Hepatocyte (in vitro differentiated cells): ENCODE measurements around the gene RAB5IF. TPM values are rescaled to one million over a fixed set of nuclear protein-coding genes. Genes with fewer than 3 reads are reported as not detected.

Experiments used
- DNase-seq: peaks from one replicate; pipeline ENCODE4 v3.0.0-alpha.2; 2016; ENCODE audit warnings: low spot score
- H2AFZ ChIP-seq: fragments of 200-600 bp; sonication (generic); 2 replicates; pipeline ENCODE4 v1.6.0; 2016; ENCODE audit warnings: antibody characterized with exemption, mild to moderate bottlenecking
- H3K27ac ChIP-seq: fragments of 200-600 bp; sonication (generic); 2 replicates; pipeline ENCODE4 v1.5.1; 2016; ENCODE audit warnings: mild to moderate bottlenecking
- H3K27me3 ChIP-seq: fragments of 200-600 bp; sonication (generic); 2 replicates; pipeline ENCODE4 v1.6.1; 2016
- H3K36me3 ChIP-seq: fragments of 200-600 bp; sonication (generic); replicated peaks from 2 replicates; pipeline ENCODE4 v1.5.1; 2016; ENCODE audit warnings: low read depth; ENCODE audit not compliant: insufficient read depth
- H3K4me1 ChIP-seq: fragments of 200-600 bp; sonication (generic); 2 replicates; pipeline ENCODE4 v1.5.1; 2016; ENCODE audit warnings: mild to moderate bottlenecking, moderate library complexity; ENCODE audit not compliant: insufficient read depth
- H3K4me2 ChIP-seq: fragments of 200-600 bp; sonication (generic); 2 replicates; pipeline ENCODE4 v1.6.0; 2016
- H3K4me3 ChIP-seq: fragments of 200-600 bp; sonication (generic); 2 replicates; pipeline ENCODE4 v1.5.1; 2016; ENCODE audit warnings: mild to moderate bottlenecking
- H3K79me2 ChIP-seq: fragments of 200-600 bp; sonication (generic); 2 replicates; pipeline ENCODE4 v1.6.0; 2017; ENCODE audit warnings: mild to moderate bottlenecking
- H3K9me2 ChIP-seq: fragments of 200-600 bp; sonication (generic); replicated peaks from 2 replicates; pipeline ENCODE4 v1.6.0; 2017; ENCODE audit warnings: mild to moderate bottlenecking; ENCODE audit not compliant: insufficient read depth
- H3K9me3 ChIP-seq: fragments of 200-600 bp; sonication (generic); 2 replicates; pipeline ENCODE4 v1.5.1; 2016; ENCODE audit warnings: low read depth, mild to moderate bottlenecking
- H4K20me1 ChIP-seq: fragments of 200-600 bp; sonication (generic); 2 replicates; pipeline ENCODE4 v1.6.0; 2016; ENCODE audit warnings: mild to moderate bottlenecking; ENCODE audit not compliant: insufficient read depth, poor library complexity, severe bottlenecking
- CTCF ChIP-seq: fragments of 200-600 bp; sonication (generic); IDR thresholded peaks from 2 replicates; pipeline ENCODE4 v1.5.1; 2016; ENCODE audit warnings: antibody characterized with exemption, mild to moderate bottlenecking; ENCODE audit not compliant: poor library complexity
- EZH2 ChIP-seq: fragments of 200-600 bp; sonication (generic); IDR thresholded peaks from 2 replicates; pipeline ENCODE4 v1.6.1; 2016; ENCODE audit warnings: antibody characterized with exemption, mild to moderate bottlenecking, borderline replicate concordance
- EZH2phosphoT487 ChIP-seq: fragments of 200-600 bp; sonication (generic); IDR thresholded peaks from one replicate; pipeline ENCODE4 v1.6.1; 2018; ENCODE audit warnings: antibody characterized with exemption, mild to moderate bottlenecking, low read depth, moderate library complexity; ENCODE audit not compliant: unreplicated experiment, severe bottlenecking
- WGBS: methylation state at CpG from one replicate; pipeline ENCODE4 v1.1.6; 2016; ENCODE audit warnings: low lambda C conversion rate; ENCODE audit errors: missing lambda C conversion rate; 5-methylcytosine and 5-hydroxymethylcytosine counted together
- polyA plus RNA-seq: library from polyadenylated mRNA; unstranded; fragments of >200 nt; fragmentation: Nextera tagmentation; extraction: Ambion mirVana; gene quantifications from 2 replicates; pipeline ENCODE4 v1.2.1, GENCODE V29; 2016
- total RNA-seq: library from RNA; depleted of rRNA; stranded (reverse); fragments of >200 nt; gene quantifications from 2 replicates; pipeline ENCODE4 v1.2.3, GENCODE V29; 2014

RAB5IF gene
- total and polyA plus RNA-seq, 2 experiments from 2014 or later = 134 to 198 TPM

GRCh38 chr20:36601540-36601939 is 4.0 kb upstream of the RAB5IF start:
- Histone ChIP-seq H3K4me3 (no peak overlapping the region), H3K9me3 (no peaks in the 10 kb centered on the region), H3K79me2 (peaks cover 9% of the 10 kb centered on the region), H4K20me1 (no peaks in the 10 kb centered on the region), H3K4me1 (peaks cover 4% of the 10 kb centered on the region), H3K27me3 (no peaks in the 10 kb centered on the region), H3K36me3 (no peaks in the 10 kb centered on the region), H3K4me2 (no peak overlapping the region), H3K9me2 (no peaks in the 10 kb centered on the region), H3K27ac (no peak overlapping the region), H2AFZ (no peak overlapping the region)
- no peak for DNase-seq
- no peak for TF ChIP-seq CTCF
- no peak for TF ChIP-seq EZH2phosphoT487
- no peak for TF ChIP-seq EZH2
- 67% methylated on average over 1 of the region's 1 CpG for WGBS

- H3K79me2 ChIP-seq = peaks cover 38% of the 10 kb centered on the region
- no peaks in the 10 kb centered on the region for H3K36me3 ChIP-seq
- peaks cover 8% of the 10 kb centered on the region for H3K4me1 ChIP-seq
- no peaks in the 10 kb centered on the region for H3K9me3 ChIP-seq
- H4K20me1 ChIP-seq = peaks cover 5% of the 10 kb centered on the region
- WGBS = 83% methylated on average over 15 of the region's 15 CpGs
- no peaks in the 10 kb centered on the region for H3K27me3 ChIP-seq
- DNase-seq = no peak
- no peaks in the 10 kb centered on the region for H3K9me2 ChIP-seq
- TF ChIP-seq CTCF = no peak
- TF ChIP-seq EZH2phosphoT487 = no peak
- no peak for TF ChIP-seq EZH2
- H3K4me2 ChIP-seq = peak overlapping the region; percentile 73
- peak overlapping the region; percentile 77 for H3K27ac ChIP-seq
- H2AFZ ChIP-seq = peak overlapping the region; percentile 85
- H3K4me3 ChIP-seq = no peak overlapping the region
Measured at GRCh38 chr20:36604952-36605398, 604 bp upstream of the RAB5IF start.

- DNase-seq = peak; percentile 70
- peak overlapping the region; percentile 11 for H2AFZ ChIP-seq
Measured at GRCh38 chr20:36606158-36607066, 833 bp downstream of the RAB5IF start.

More at GRCh38 chr20:36606158-36607066, 833 bp downstream of the RAB5IF start:
- WGBS = 3% methylated on average over 31 of the region's 31 CpGs
- Histone ChIP-seq H3K36me3 (no peaks in the 10 kb centered on the region), H3K27me3 (no peaks in the 10 kb centered on the region), H4K20me1 (peaks cover 5% of the 10 kb centered on the region), H3K4me3 (peak overlapping the region; percentile 62), H3K9me3 (no peaks in the 10 kb centered on the region), H3K4me2 (peak overlapping the region; percentile 89), H3K27ac (peak overlapping the region; percentile 90), H3K9me2 (no peaks in the 10 kb centered on the region), H3K79me2 (peaks cover 38% of the 10 kb centered on the region), H3K4me1 (peaks cover 8% of the 10 kb centered on the region)
- TF ChIP-seq CTCF (no peak), EZH2 (no peak), EZH2phosphoT487 (no peak)
